Right atrium auricular region (tissue), 2 donors: ENCODE results near the gene PIWIL4. TPM values are rescaled to one million over a fixed set of nuclear protein-coding genes. Genes with fewer than 3 reads are reported as not detected.
A peak's percentile ranks its signal among the peaks of the same experiment; 100 is the strongest.
"Not testable (repeated sequence)": the region's sequence is repeated elsewhere in the genome, so short reads cannot be mapped to it uniquely, and the experiment has no call there.

ENCODE experiments used
- DNase-seq: peaks from one replicate; pipeline ENCODE4 v3.0.0-alpha.2; 2019; ENCODE audit warnings: low spot score
- H3K27ac ChIP-seq, 2 donors: fragments of 200-600 bp; sonication (generic); 1 replicate in 1 of 2; 2 replicates in 1 of 2; pipeline ENCODE4 v1.5.1; 2016 to 2019
- H3K27me3 ChIP-seq, 2 donors: fragments of 200-600 bp; sonication (generic); one replicate each; pipeline versions ENCODE4 v1.5.1 to v1.6.0; 2017 to 2019
- H3K36me3 ChIP-seq: fragments of 200-600 bp; sonication (generic); one replicate; pipeline ENCODE4 v1.5.1; 2016
- H3K4me1 ChIP-seq, 2 donors: fragments of 200-600 bp; sonication (generic); one replicate each; pipeline versions ENCODE4 v1.5.1 to v1.6.0; 2017 to 2019
- H3K4me3 ChIP-seq, 2 donors: fragments of 200-600 bp; sonication (generic); 1 replicate in 1 of 2; 2 replicates in 1 of 2; pipeline ENCODE4 v1.5.1; 2017 to 2019; ENCODE audit warnings: mild to moderate bottlenecking in 1 of 2, moderate library complexity in 1 of 2
- H3K9me3 ChIP-seq, 2 donors: fragments of 200-600 bp; sonication (generic); one replicate each; pipeline ENCODE4 v1.5.1; 2019
- total RNA-seq, 2 donors: library from RNA; depleted of rRNA; stranded (reverse); fragments of >200 nt; gene quantifications; one replicate each; pipeline ENCODE4 v1.1.0, GENCODE V29; 2016
- TF ChIP-seq, protein P1 (sequence below), 2 donors: fragments of 200-600 bp; sonication (generic); IDR thresholded peaks; one replicate each; pipeline ENCODE4 v1.5.1; 2019; ENCODE audit warnings: antibody characterized with exemption in 2 of 2

PIWIL4 gene
- total RNA-seq, 2 donors from 2014 or later, result 1.8 to 3.2 TPM

DNA sequence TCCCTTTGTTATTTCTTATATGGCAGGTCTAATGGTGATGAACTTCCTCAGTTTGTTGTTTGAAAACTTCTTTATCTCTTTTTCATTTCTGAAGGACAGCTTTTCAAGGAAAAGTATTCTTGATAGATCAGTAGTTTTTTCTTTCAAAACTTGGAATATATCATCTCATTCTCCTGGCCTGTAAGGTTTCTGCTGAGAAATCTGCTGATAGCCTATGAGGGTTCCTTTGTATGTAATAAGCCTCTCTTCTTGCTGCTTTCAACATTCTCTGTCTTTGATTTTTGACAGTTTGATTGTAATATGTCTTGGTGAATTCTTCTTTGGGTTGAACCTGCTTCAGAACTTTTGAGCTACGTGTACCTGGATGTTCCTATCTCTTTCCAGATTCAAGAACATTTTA is 46.0 kb downstream of the PIWIL4 start:
- H3K9me3 ChIP-seq, result peaks cover 0 to 32% of the 10 kb centered on the region in 2 donors
- DNase-seq, result no peak

DNA sequence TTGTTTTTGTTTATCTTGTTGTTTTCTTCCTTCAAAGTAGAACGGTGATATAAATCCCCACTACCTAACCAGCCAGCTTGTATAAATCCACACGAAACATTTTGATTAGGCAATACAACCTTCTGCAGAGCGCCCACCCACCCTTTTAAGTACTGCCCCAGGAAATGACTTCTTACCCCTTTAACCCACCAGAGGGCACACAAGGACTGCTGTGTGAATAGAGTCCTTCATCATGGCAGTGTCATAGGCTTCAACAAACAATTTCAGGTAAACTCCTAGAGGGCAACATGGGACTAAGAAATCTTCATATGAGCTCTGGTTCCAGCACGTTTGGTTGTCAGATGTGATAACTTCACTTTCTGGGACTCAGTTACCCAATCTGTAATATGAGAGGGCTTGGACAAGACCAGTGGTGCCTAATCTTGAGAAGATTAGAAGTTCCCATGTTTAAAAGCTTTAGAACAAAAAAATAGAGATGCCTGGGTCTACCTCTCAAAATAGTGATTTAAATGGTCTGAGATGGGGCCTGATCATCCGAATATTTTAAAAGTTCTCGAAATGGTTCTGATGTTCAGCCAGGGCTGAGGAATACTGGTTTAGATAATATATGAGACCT is 56.1 kb downstream of the PIWIL4 start:
- no peak overlapping the region for H3K27ac ChIP-seq
- no peaks in the 10 kb centered on the region for H3K4me1 ChIP-seq
- TF ChIP-seq, protein P1, sequence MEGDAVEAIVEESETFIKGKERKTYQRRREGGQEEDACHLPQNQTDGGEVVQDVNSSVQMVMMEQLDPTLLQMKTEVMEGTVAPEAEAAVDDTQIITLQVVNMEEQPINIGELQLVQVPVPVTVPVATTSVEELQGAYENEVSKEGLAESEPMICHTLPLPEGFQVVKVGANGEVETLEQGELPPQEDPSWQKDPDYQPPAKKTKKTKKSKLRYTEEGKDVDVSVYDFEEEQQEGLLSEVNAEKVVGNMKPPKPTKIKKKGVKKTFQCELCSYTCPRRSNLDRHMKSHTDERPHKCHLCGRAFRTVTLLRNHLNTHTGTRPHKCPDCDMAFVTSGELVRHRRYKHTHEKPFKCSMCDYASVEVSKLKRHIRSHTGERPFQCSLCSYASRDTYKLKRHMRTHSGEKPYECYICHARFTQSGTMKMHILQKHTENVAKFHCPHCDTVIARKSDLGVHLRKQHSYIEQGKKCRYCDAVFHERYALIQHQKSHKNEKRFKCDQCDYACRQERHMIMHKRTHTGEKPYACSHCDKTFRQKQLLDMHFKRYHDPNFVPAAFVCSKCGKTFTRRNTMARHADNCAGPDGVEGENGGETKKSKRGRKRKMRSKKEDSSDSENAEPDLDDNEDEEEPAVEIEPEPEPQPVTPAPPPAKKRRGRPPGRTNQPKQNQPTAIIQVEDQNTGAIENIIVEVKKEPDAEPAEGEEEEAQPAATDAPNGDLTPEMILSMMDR (IDR thresholded peaks at IDR 0.05), result peak; percentile 79 to 91
- no peak for DNase-seq
- H3K36me3 ChIP-seq, result no peaks in the 10 kb centered on the region
- no peaks in the 10 kb centered on the region for H3K27me3 ChIP-seq
- no peaks in the 10 kb centered on the region for H3K9me3 ChIP-seq
- H3K4me3 ChIP-seq, result no peak overlapping the region

More for the DNA sequence above, 46.0 kb downstream of the PIWIL4 start:
- Histone ChIP-seq H3K27me3 (no peaks in the 10 kb centered on the region), H3K36me3 (no peaks in the 10 kb centered on the region), H3K4me1 (no peaks in the 10 kb centered on the region), H3K4me3 (no peak overlapping the region), H3K27ac (no peak overlapping the region)
- TF ChIP-seq, protein P1 (IDR thresholded peaks at IDR 0.05), result no peak

DNA sequence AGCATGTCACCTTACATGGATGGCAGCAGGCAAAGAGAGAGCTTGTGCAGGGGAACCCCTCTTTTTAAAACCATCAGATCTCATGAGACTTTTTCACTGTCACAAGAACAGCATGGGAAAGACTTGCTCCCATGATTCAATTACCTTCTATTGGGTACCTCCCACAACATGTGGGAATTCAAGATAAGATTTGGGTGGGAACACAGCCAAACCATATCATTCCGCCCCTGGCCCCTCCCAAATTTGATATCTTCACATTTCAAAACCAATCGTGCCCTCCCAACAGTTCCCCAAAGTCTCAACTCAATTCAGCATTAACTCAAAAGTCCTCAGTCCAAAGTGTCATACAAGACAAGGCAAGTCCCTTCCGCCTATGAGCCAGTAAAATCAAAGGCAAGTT is 58.3 kb downstream of the PIWIL4 start:
- H3K27ac ChIP-seq, H3K9me3 ChIP-seq, H3K4me1 ChIP-seq, H3K27me3 ChIP-seq, DNase-seq, H3K4me3 ChIP-seq, H3K36me3 ChIP-seq: not testable (repeated sequence)

DNA sequence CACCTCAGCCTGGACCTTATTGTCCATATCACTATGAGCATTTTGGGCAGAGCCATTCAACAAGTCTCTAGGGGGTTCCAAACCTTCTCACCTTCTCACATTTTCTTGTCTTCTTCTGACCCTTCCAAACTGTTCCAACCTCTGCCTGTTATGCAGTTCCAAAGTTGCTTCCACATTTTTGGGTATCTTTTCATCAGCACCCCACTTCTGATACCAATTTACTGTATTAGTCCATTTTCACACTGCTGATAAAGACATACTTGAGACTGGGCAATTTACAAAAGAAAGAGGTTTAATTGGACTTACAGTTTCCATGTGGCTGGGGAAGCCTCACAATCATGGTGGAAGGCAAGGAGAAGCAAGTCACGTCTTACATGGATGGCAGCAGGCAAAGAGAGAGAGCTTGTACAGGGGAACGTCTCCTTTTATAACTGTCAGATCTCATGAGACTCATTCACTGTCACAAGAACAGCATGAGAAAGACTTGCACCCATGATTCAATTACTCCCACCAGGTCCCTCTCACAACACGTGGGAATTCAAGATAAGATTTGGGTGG is 59.9 kb downstream of the PIWIL4 start:
- not testable (repeated sequence) for DNase-seq

DNA sequence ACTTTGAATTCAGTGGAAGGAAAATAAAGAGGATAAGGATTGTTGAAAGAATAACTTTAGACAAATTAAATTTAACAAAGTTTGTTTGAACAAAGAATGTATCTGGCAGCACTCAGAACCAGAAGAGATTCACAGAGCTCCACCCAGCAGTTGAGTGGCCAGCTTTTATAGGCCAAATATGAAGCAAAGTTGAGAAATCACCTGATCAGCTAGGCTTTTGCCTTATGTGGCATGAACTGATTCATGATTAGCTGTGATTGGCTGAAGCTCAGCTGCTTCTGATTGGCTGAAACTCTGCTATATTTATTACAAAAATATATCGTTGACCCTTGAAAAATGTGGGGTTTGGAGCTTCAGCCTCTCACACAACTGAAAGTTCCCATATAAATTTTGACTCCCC is 62.6 kb downstream of the PIWIL4 start:
- TF ChIP-seq, protein P1 (IDR thresholded peaks at IDR 0.05), result no peak
- H3K36me3 ChIP-seq, result no peaks in the 10 kb centered on the region

More for the DNA sequence above, 59.9 kb downstream of the PIWIL4 start:
- not testable (repeated sequence) for H3K36me3 ChIP-seq, H3K9me3 ChIP-seq, H3K4me3 ChIP-seq, H3K4me1 ChIP-seq, H3K27ac ChIP-seq, H3K27me3 ChIP-seq

DNA sequence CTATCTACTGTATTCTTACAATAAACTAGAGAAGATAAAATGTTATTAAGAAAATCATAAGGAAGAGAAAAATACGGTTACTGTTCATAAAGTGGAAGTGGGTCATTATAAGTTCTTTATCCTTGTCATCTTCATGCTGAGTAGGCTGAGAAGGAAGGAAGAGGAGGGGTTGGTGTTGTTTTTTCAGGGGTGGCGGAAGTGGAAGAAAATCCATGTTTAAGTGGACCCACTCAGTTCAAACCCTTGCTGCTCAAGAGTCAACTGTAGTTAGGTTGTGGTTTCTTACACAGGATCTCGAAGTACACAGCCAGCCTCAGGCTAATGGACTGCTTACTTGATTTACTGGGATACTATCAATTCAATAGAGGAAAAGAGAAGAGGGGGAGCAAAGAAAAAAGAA is 63.1 kb downstream of the PIWIL4 start:
- H3K27ac ChIP-seq, result no peak overlapping the region
- H3K4me1 ChIP-seq, result no peaks in the 10 kb centered on the region
- H3K4me3 ChIP-seq, result no peak overlapping the region
- no peaks in the 10 kb centered on the region for H3K27me3 ChIP-seq
- peak; percentile 26 for DNase-seq
- TF ChIP-seq, protein P1 (IDR thresholded peaks at IDR 0.05), result no peak
- no peaks in the 10 kb centered on the region for H3K9me3 ChIP-seq
- no peaks in the 10 kb centered on the region for H3K36me3 ChIP-seq

More for the DNA sequence above, 62.6 kb downstream of the PIWIL4 start:
- Histone ChIP-seq H3K4me1 (no peaks in the 10 kb centered on the region), H3K27ac (no peak overlapping the region), H3K4me3 (no peak overlapping the region), H3K27me3 (no peaks in the 10 kb centered on the region), H3K9me3 (no peaks in the 10 kb centered on the region)
- DNase-seq, result no peak

DNA sequence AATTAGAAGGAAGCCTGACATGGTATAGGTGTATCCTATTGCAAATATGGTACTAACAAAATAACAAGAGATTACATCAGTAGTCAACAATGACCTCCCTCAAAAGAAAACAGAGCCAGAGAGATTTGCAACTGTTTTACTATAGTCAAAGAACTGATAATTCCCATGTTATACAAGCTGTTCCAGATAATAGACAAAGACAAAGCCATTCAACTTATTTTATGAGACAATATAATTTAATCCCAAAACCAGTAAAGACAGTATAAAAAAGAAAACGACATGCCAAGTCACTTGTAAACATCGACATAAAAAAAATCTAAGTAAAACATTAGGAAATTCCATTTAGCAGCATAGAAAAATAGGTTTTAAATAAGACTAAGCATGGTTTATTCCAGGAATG is 65.2 kb downstream of the PIWIL4 start:
- Histone ChIP-seq H3K27me3 (no peaks in the 10 kb centered on the region), H3K4me3 (no peak overlapping the region), H3K27ac (no peak overlapping the region), H3K9me3 (no peaks in the 10 kb centered on the region), H3K36me3 (no peaks in the 10 kb centered on the region), H3K4me1 (no peaks in the 10 kb centered on the region)
- DNase-seq, result no peak
- TF ChIP-seq, protein P1 (IDR thresholded peaks at IDR 0.05), result no peak
